GM21529 (cell line): ENCODE measurements around the gene UBL4B.
"Not testable (repeated sequence)": the region's sequence is repeated elsewhere in the genome, so short reads cannot be mapped to it uniquely, and the experiment has no call there.

Source experiments
- ATAC-seq: cut with Tn5 transposase; IDR thresholded peaks from one replicate; pipeline ENCODE4 v1.9.1; 2021; ENCODE audit not compliant: unreplicated experiment

The UBL4B gene, protein sequence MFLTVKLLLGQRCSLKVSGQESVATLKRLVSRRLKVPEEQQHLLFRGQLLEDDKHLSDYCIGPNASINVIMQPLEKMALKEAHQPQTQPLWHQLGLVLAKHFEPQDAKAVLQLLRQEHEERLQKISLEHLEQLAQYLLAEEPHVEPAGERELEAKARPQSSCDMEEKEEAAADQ

DNA sequence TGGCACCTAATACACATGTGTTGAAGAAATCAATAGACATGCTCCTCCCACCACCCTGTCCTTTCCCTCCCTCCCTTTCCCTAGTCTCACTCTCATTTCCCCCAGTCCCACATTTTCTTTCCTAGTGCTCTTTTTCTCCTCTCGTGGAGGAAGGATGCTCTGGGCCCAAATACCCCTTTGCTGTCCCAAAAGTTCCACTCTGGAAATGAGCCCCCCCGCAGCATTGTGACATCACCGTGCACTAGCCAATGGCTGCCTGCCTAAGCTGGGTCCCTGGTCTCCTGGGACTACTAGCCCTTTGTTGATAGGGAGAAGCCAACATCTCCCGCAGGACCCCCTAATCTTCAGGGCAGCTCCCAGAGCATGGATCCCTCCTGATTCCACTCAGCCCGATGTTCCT, at the start of gene UBL4B:
TSS of gene UBL4B (plus strand) at position 301 of the 400 bp plus-strand sequence. CDS start at position 393, 92 bp downstream.
- no peak for ATAC-seq

DNA sequence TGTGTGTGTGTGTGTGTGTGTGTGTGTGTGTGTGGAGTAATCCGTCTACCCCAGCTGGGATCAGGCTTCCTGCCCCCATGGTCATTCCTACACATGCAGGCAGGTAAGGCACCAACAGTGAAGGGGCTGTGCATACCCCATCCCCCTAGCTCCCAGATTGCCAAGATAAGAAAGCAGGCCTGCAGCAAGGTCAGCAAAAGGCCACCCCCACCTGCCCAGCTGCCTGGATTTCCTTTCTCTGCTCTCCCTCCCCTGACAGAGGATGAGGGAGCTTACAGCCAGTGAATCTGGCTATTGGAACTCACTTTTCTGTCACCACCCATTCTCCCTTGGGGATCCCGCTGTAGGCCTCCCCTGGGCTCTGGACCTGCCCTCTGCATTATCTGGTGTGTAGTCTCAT, 49.6 kb upstream of the UBL4B start:
- ATAC-seq: no peak

DNA sequence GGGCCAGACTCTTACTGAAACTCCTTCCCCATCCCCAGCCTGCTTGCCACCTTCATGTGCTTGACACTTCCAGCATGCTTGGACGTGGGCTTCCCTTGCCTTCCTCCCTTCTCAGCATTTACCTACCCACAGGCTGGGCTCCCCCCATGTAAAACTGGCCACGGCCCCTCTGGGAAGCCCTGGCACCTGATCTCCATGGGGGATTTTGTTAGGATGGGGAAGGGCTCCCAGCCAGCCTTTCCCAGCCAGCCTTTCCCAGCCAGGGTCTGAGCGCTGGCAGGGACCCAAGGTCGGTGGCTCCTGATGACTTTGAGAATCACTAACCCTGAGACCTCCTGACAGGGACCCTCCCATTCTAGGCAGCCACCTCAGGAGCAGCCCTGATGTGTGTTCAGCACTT, 48.5 kb upstream of the UBL4B start:
- no peak for ATAC-seq

DNA sequence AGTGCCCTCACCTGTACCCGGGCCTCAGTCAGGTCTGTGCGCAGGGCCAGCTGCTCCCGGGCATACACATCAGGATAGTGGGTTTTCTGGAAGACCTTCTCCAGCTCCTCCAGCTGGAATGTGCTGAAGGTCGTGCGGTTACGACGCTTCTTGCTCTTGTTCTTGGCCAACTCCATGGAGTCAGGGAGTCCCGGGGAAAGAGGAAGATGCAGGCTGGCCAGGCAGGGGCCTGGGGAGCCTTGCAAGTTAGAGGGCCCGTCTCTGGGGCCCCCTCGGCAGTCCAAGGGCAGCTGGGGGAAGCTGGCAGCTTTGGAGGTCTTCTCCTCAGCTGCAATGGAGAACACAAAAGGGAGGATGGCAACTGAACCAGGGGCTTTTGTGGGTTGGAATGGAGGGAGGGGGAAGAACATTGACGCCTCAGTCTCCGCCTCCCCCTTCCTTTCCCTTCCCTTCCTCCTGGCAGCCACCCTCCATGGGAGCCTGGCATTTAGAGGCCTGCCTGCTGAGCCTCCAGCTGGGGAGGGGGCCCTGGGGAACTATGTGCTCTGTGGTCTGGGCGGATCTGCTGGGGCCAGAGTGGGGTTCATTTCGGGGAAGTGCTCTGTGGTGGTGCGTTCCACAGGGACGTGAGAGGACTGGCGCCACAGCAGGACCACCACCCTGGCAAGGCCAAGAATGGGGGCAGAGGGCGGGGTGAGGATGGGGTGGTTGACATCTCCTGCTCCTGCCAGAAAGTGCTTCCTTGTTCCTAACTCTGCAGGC, 47.5 kb upstream of the UBL4B start:
- ATAC-seq: no peak

DNA sequence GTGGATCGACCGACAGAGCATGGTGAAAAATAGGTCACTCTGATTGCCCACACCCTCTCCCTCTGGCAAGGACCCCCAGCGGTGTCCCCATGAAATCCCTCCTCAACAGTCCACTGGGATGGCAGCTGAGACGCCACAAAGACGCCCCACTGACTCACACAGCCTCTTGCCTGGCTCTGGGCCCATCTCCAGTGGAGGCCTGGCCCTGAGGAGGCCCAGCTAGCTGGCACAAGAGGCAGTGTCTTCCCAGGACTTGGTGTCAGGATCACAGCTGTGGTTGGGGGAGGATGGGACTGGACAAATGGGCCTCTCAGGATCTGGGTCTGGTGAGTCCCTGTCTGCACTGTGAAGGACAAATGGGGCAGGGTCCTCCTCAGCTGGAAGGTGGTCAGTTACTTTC, 46.4 kb upstream of the UBL4B start:
- ATAC-seq: no peak

DNA sequence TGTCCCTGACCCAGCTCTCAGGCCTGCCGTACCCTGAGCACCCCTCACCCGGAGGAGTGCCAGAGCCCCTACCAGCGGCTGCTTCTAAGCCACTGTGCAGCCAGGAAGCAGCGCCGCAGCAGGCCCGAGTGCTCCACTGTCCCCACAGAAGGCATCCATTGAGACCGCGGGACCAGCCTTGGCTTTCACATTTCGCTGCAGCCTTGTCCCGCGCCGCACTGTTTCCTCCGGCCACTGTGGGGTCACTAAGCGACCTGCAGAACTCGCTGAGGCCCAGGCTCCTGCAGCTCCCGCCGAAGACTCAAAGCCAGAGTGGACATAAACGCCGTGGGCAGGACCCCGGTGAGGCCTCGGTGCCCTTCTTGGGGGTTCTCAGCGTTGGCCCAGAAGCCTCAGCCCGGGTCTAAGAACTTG, 44.8 kb upstream of the UBL4B start:
- ATAC-seq: no peak

DNA sequence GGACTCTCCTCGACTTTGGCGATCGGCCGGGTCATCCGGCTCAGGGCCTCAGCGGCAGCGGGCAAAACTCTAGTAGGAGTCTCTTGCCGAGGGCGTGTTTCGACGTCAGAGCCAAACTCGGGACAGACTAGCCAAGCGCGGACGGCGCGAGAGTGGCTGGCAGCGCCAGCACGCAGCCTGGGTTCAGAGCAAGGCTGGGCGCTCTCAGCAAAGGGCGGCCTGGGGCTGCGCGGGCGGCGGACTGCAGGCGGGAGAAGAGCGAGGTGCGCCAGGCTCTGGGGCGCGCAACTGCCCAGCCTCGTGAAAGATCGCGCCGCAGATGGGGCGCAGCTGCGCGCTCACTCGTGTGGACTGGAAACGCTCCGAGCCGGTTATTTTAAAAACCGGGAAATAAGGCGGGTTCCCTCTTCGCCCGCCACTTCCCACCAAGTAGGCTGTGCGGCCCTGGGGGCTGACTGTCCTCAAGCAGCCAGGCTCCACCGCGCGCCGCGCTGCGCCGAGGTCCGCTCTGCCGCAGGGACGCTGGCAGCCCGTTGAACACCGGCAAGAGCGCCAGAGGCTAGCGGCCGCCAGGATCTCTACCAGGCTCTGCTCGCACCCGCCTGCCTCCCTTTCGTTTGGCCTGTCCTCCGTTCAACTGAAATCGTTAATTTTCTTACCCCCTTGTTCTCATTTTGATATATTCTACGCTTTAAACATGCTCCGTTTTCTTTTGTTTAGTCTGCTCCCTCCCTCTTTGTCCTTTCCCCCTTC, 44.2 kb upstream of the UBL4B start:
- no peak for ATAC-seq

DNA sequence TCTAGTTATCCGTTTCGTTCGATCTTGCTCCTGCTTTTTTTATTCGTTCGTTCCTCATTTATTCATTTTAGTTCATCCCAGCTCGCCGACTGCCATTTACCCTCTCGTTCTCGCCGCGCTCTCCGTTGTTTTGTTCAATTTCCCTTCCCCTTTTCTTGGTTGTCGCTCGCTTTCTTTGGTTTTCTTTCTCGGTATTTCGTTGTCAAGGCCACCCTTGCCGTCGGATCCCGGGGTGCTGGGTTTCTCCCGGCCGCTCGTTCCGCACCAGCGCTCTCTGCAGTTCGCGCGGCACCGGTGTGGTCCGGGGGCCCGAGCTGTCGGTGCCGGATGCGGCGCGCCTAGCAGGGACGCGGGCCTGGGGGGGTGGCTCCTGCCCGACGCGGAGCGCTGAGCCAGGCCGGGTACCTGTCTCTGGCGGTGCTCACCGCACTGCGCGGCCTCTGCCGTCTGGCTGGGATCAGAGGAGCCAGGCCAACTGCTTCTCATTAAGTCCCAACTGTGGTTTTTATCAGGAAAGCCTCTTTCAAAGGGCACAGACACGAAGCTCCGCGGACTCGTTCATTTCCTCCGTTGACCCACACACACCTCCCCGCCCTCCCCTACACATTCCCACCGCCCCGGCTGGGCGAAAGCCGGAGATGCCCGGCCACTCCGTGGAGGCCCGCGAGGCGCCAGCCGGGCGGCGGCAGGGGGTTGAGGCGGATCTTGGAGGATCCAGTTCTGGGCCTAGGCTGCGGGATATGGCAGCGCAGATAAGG, 43.4 kb upstream of the UBL4B start:
- ATAC-seq: no peak

DNA sequence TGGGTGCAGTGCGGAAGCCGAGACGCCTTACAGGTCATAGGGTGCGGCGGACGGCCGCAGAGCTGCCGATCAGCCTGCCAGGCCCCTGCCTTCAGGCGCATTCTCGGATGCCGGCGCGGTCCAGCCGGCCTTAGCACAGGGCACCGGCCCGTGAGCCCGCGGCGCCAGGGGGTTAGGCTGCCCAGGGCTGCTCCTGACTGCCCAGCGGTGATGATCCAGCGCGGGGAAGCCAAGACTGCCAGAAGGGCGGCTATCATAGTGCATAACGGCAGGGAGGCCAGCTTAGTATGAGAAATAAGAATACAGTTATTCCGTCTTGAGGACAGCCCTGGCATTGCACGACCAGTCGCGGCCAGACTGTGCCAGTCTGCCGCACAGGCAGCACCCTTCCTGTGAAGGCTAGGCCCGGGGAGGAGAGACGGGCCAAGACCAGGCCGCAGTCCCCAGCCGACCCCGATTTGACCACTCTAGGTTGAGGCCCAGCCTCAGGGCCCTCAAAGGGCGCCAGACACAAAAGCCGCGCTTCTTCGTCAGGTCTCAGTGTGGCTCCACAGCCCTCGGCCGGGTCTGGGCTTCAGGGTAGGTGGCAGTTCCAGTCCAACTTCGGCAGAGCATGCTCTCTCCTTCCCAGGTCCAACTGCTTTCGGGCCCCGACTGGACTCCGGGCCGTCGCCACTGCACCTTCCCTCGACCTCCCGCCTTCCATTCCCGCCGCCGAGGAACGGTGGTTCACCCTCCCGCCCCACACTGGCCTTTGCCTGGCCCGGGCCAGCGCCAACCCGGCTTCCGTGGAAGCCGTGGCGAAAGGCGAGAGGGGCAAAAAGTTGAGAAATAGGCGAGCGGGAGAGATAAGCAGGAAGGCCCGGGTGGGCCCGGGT, 42.6 kb upstream of the UBL4B start:
- no peak for ATAC-seq

DNA sequence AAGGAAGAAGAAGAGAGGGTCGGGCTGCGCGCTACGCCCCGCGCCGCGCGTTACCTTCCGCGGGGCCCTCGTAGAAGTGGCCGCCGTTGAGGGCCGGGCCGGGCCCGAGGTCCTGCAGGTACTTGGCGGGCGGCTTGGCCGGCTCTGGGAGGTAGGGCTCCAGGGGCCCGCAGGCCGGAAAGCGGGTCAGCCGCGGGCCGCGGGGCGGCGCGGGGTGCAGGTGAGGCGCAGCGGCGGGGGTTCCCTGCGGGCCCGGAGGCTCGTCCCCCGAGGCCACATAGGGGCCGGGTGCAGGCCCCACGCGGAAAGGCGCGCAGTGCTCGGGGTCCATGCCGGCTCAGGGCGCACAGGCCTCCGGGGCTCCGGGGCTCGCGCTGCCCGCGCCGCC, 42.0 kb upstream of the UBL4B start:
- ATAC-seq: no peak

DNA sequence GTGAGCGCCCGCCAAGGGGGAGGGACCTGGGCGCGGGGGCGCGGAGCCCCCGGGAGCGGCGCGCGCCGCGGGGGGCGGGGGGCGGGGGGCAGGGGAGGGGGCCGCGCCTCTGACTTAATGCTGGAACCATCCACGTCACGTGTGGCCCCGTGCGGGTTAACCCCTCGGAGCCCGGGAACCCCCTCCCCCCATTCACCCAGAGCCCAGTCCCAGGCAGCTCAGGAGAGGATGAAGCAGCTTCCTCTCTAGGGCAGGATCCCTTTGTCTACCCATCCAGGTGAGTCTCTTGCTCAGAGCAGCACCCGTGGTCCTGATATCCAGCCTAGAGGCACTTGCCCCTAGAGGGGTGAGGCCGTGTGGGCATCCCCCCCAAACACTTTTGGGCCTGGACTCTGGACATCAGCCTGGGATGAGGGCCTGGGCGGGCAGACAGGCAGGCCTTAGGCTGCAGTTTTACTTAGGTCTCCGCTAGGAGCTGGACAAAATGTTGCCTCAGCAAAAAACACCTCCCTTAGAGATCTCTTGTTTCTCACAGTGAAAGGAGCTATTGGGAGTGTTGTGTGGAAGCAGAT, 41.5 kb upstream of the UBL4B start, which contains the start of gene ALX3:
TSS of gene ALX3 (minus strand) at position 2 of the 572 bp plus-strand sequence. CDS start 60 bp downstream, outside the sequence.
- no peak for ATAC-seq

DNA sequence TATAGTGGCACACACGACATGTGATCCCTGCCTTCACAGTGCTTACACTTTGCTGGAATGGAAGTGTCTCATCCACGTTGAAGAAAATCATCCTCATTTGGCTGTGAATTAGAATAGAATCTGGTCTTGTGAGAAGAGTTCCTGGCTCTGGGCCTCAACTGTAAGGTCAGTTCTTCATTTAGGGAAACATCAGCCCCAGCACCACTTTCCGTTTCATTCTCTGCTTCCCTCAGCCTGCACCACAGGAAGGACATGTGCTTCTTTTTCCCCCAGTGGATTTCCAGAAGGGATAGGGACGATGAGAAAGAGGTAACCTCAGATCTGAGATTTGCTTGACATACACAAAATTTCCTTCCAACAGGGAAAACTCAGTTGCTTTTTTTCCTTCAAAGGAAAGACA, 38.1 kb upstream of the UBL4B start:
- ATAC-seq: no peak

DNA sequence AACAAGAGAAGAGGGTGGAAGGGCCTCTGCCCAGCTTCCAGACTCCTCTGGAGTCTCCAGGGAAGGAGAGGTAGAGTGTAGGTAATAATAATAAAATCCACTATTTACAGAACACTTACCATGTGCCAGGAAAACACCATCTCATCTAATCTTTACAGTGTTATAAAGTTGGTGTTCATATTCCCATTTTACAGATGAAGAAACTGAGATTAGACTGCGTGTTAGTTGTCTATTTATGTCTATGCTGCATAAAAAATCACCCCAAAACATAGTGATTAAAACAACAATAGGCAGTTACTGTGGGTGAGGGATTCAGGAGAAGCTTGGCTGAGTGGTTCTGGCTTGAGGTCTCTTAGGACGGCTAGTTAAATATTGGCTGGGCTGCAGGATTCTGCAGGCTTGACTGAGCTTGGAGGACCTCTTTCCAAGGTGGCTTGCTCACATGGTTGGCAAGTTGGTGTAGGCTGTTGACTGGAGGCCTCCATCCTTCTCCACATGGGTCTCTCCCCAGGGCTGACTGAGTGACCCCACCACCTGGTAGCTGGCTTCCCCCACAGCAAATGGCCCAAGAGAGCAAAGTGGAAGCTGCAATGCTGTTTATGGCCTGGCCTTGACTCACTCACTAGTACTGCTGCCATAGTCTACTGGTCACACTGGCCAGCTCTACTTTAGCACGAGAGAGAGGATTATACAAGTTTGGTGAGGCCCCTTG, 35.3 kb upstream of the UBL4B start:
- ATAC-seq: no peak

DNA sequence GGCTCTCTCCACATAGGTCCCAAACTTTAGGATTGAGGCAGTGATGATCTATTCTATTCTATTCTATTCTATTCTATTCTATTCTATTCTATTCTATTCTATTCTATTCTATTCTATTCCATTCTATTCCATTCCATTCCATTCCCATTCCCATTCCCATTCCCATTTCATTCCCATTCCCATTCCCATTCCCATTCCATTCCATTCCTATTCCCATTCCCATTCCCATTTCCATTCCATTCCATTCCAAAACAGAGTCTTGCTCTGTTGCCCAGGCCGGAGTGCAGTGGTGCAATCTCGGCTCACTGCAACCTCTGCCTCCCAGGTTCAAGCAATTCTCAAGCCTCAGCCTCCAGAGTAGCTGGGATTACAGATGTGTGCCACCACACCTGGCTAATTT, 32.2 kb upstream of the UBL4B start:
- ATAC-seq: not testable (repeated sequence)

DNA sequence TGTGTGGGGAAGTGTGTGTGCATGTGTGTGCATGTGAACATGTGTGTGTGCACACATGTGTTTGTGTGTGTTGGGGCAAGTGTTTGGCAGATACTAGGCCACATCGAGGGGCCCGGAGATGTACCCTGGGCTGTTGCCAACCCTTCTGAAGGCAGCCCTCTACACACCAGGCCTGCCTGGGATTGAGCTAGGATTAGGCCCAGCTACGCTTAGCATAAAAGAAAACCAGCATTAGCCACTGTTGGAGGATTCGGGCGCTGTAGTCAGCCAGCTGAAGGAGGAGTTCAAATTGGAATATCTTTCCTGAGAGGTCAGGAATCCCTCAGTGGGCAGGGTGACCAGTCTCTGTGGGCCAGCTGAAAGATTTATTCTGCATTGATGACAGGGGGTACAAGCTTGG, 31.2 kb upstream of the UBL4B start:
- no peak for ATAC-seq

DNA sequence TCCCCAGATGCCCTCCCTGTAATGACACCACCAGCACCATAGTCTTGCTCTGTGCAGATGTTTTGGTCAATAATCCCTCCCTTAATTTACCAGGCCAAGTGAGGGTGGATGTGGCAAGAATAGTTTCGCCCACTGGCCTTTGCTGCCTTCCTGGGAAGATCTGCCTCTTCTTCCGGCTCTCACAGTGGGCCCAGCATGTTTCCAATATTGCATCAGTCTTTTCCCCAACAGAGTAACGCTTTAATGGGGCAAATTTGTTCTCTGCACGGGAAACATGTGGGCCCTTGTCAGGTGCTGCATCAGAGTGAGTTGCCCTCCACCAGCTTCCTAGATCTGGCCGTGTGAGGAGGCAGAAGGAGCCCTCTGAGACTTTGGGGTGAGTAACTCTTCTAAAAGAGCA, 29.8 kb upstream of the UBL4B start:
- ATAC-seq: no peak

DNA sequence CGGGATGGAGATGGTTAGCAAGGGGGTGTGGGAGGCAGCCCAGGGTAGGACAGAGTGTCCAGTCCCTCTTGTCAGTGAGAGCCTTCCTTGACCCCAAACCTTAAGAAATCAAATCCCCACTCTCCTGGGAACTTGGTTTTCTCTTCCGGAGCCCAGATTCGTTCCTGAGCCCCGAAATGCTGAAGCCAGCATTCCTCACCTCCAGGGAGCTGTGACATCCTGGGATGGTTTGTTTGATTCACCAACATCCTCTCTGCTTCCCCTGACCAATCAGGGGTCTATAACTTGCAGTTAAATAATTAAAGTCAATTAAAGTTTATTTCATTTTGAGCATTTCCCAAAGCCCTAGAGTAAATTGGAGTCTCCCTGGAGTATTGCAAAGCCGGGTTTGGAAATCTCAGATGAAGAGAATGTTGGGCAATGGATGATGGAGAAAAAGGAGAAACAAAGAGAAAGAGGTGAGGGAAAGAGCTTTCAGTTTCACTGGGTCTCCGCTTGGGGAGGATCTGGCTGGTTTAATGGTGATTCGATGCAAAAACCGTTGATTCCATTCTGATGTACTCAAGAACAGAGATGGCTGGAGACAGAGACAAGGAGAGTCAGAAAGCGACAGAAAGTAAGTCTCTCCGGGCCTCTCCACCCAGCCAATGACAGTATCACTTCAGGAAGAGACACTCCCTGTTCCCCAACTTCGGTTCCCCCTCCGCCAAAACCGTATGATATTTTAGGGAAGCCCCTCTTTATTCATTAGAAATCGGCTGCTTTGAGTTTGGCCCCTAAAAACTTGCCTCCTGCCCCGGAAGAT, 29.0 kb upstream of the UBL4B start:
- ATAC-seq: no peak

DNA sequence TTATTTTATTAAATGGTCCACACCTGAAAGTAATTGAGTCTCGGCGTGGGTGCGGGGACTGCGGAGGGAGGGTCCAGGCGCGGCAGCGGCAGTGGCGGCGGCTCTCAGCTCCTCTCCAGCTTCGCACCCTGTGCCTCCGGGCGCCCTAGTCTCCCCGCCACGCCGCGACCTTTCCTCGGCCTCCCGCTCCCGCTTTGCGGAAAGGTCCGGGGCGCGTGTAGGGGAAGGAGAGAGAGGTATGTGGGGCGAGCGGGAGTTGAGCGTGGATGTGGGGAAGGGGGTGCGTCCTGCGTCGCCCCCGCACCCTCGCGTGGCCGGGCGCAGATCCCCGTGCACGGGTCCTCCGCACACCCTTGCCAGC, 28.4 kb upstream of the UBL4B start:
- no peak for ATAC-seq
